Ovary (tissue), 9 donors: Measurements from ENCODE around the gene THADA. TPM values are rescaled to one million over a fixed set of nuclear protein-coding genes. Genes with fewer than 3 reads are reported as not detected.

Experiments
- DNase-seq, 5 donors: peaks; one replicate each; pipeline ENCODE4 v3.0.0-alpha.2; 2019 to 2020
- H3K27ac ChIP-seq, 2 donors: fragments of 200-600 bp; one replicate each; pipeline versions ENCODE4 v1.5.1 to v1.8.0; 2019 to 2022
- H3K27me3 ChIP-seq: fragments of 200-600 bp; one replicate; pipeline ENCODE4 v1.8.0; 2022
- H3K36me3 ChIP-seq: fragments of 200-600 bp; sonication (generic); one replicate; pipeline ENCODE4 v1.5.1; 2019
- H3K4me1 ChIP-seq: one replicate; pipeline ENCODE4 v1.8.1; 2013; ENCODE audit warnings: mild to moderate bottlenecking, moderate library complexity; ENCODE audit not compliant: insufficient read depth
- H3K4me3 ChIP-seq: fragments of 200-600 bp; sonication (generic); one replicate; pipeline ENCODE4 v1.5.1; 2017
- H3K9me3 ChIP-seq, 2 donors: fragments of 200-600 bp in 1 of 2; sonication (generic) in 1 of 2; one replicate each; pipeline versions ENCODE4 v1.5.1 to v1.8.1; 2013 to 2019; ENCODE audit warnings: mild to moderate bottlenecking in 1 of 2, moderate library complexity in 1 of 2
- CTCF ChIP-seq, 3 donors: fragments of 450-650 bp in 2 of 3; fragments of 200-600 bp in 1 of 3; IDR thresholded peaks; one replicate each; pipeline versions ENCODE4 v1.5.1 to v1.8.0; 2016 to 2022; ENCODE audit warnings: antibody characterized with exemption in 3 of 3, mild to moderate bottlenecking in 1 of 3
- EP300 ChIP-seq: sonication (generic); formaldehyde crosslinking; IDR thresholded peaks from one replicate; pipeline ENCODE4 v1.6.1; 2017; ENCODE audit warnings: antibody characterized with exemption
- POLR2A ChIP-seq: fragments of 450-650 bp; IDR thresholded peaks from one replicate; pipeline ENCODE4 v1.6.1; 2017; ENCODE audit warnings: antibody characterized with exemption, mild to moderate bottlenecking, moderate library complexity
- WGBS, 3 donors: extraction: QIAGEN DNeasy Blood & Tissue Kit in 1 of 3; methylation state at CpG; one replicate each; pipeline versions ENCODE4 v1.1.5 to v1.1.7; 2013 to 2017; 5-methylcytosine and 5-hydroxymethylcytosine counted together
- intact Hi-C, 4 donors: fragments of 100-400 bp; cut with DNase I; formaldehyde crosslinking; loops; one replicate each; pipeline versions ENCODE4 v1.11.0 to v1.15.1; 2022 to 2023
- polyA plus RNA-seq, 2 donors: library from polyadenylated mRNA; stranded (reverse); fragments of 200-250 nt in 1 of 2; fragments of 350-450 nt in 1 of 2; fragmentation: Illumina TruSeq in 1 of 2; extraction: RNeasy Lipid Tissue Mini Kit (QIAGEN cat#74804) in 1 of 2; gene quantifications; one replicate each; pipeline ENCODE4 v1.2.3, GENCODE V29; 2013 to 2014
- total RNA-seq, 7 donors: library from RNA; depleted of rRNA in 2 of 7; stranded (reverse); fragments of >200 nt in 2 of 7; fragmentation: NEBNext Ultra II Directional in 3 of 7; extraction: Animal tissue kit (Norgen Biotek cat#: 25700) in 3 of 7; gene quantifications; one replicate each; pipeline versions ENCODE4 v1.1.0 to v1.2.4, GENCODE V29; 2016 to 2023
- donor health status: DM: no; HTN: no; CAD: no; lungs with moderate emphysema.
- donor health status: DM: no; HTN: no; CAD: no.
- donor health status: Bipolar disorder and iron deficiency.
- donor health status: DM: yes; HTN: yes; CAD: no.
- donor health status: DM: no; HTN: no; CAD: no.
- donor health status: DM: yes; HTN: yes; CAD: no.

THADA gene
- total and polyA plus RNA-seq, 9 donors, result 14.0 to 46.8 (median 28.6) TPM

- Histone ChIP-seq H3K27ac (no peak overlapping the region), H3K36me3 (no peaks in the 10 kb centered on the region), H3K9me3 (no peaks in the 10 kb centered on the region), H3K4me3 (no peak overlapping the region), H3K27me3 (no peaks in the 10 kb centered on the region), H3K4me1 (peaks cover 1% of the 10 kb centered on the region)
- intact Hi-C loops, result no loop called here
- no peak for DNase-seq
- TF ChIP-seq POLR2A, result no peak
- no peak for TF ChIP-seq EP300
- TF ChIP-seq CTCF (IDR thresholded peaks at IDR 0.05), result no peak
- WGBS, 3 donors, result 90 to 94% (median 93%) methylated on average over 1 of the region's 1 CpG
These were observed 105.5 kb downstream of the THADA start for GRCh38 chr2:43490252-43490786.

DNA sequence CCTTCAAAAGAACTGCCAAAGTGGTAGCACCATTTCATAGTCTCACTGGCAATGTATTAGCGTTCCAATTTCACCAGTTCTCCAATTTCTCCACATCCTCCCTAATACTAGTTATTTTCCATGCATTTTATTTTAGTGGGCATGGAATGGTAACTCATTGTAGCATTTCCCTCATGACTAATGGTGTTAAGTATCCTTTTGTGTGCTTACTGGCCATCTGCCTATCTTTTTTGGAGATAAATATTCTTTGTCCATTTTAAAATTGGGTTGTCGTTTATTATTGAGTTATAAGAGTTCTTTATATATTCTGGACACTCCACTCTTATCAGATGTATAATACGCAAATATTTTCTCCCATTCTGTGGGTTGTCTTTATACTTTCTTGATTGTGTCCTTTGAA, 107.1 kb downstream of the THADA start:
- Histone ChIP-seq H3K4me3 (no peak overlapping the region), H3K4me1 (peaks cover 1% of the 10 kb centered on the region), H3K27me3 (no peaks in the 10 kb centered on the region), H3K27ac (no peak overlapping the region), H3K9me3 (no peaks in the 10 kb centered on the region), H3K36me3 (no peaks in the 10 kb centered on the region)
- DNase-seq, result no peak
- WGBS, 3 donors, result 90 to 95% (median 91%) methylated on average over 3 of the region's 3 CpGs
- TF ChIP-seq POLR2A (no peak), EP300 (no peak), CTCF (IDR thresholded peaks at IDR 0.05) (no peak)
- intact Hi-C loops, result loop anchor here in 3 of 4 donors (5.0 to 10.0 kb wide), 4 partner anchors 46 to 1171 kb away; no protein-coding TSS in a partner anchor

- H3K9me3 ChIP-seq, result no peaks in the 10 kb centered on the region
- no peak for TF ChIP-seq CTCF (IDR thresholded peaks at IDR 0.05)
- TF ChIP-seq POLR2A, result no peak
- no peak for TF ChIP-seq EP300
- intact Hi-C loops, result loop anchor here in 3 of 4 donors (5.0 to 10.0 kb wide), 4 partner anchors 48 to 1169 kb away; no protein-coding TSS in a partner anchor
- H3K4me1 ChIP-seq, result peaks cover 4% of the 10 kb centered on the region
- no peak for DNase-seq
- H3K27me3 ChIP-seq, result no peaks in the 10 kb centered on the region
- no peak overlapping the region for H3K4me3 ChIP-seq
- H3K27ac ChIP-seq, result no peak overlapping the region
- H3K36me3 ChIP-seq, result no peaks in the 10 kb centered on the region
These were observed 109.2 kb downstream of the THADA start for GRCh38 chr2:43486603-43487002.

DNA sequence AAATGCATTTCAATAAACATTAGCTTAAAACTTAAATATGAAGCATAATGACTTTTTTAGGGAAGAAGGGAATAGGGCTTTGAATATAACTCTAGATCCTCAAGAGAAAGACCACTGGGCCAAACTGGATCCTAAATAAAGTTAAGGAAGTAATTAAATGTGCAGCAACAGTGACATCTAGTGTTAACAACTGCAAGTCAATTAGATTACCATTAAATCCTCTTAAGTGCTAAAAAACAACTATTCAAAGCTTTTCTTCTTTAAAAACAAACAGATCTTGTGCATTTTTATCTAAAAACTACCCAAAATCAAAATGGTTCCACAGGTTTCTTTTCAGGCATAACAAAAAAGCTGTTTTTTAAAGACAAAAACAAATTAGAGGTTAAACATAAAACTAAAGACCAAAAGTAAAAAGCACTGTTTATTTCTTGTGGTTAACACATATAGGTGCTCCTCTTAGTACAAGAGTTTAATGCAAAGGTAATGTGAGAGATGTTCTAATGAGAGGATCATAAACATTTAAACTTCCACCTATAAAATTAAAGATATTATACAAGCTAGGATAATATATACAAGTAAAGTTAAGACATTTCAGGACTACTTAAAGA, 111.4 kb downstream of the THADA start:
- intact Hi-C loops, result loop anchor here (5.0 to 10.0 kb wide), 9 partner anchors 50 to 657 kb away; partner anchors contain the start of gene ZFP36L2 (in 2 of the 4)
- Histone ChIP-seq H3K27ac (peak overlapping the region in 1 of 2 donors; percentile 49), H3K4me1 (peaks cover 4% of the 10 kb centered on the region), H3K27me3 (no peaks in the 10 kb centered on the region), H3K4me3 (no peak overlapping the region), H3K36me3 (no peaks in the 10 kb centered on the region), H3K9me3 (no peaks in the 10 kb centered on the region)
- no peak for TF ChIP-seq EP300
- TF ChIP-seq CTCF (IDR thresholded peaks at IDR 0.05), result peak; percentile 35 to 91 (median 67)
- no peak for DNase-seq
